ENCODE measurements around the gene MRPL34. TPM values are rescaled to one million over a fixed set of nuclear protein-coding genes. Genes with fewer than 3 reads are reported as not detected.
A peak's percentile ranks its signal among the peaks of the same experiment; 100 is the strongest.
"Not testable (repeated sequence)": the region's sequence is repeated elsewhere in the genome, so short reads cannot be mapped to it uniquely, and the experiment has no call there.

Gene MRPL34
- total and polyA plus RNA-seq, 4 donors = 20.8 to 81.3 (median 67.3) TPM

GRCh38 chr19:17295551-17295950 lies 10.1 kb upstream of the MRPL34 start:
- H3K4me3 ChIP-seq (ENCODE audit: low read depth, low read length); DNase-seq (ENCODE audit: low read depth in 4 of 6, low spot score in 6 of 6); H3K27me3 ChIP-seq (ENCODE audit: control insufficient read depth, insufficient read depth, low read length); H3K27ac ChIP-seq (ENCODE audit: low read depth, low read length); H3K9me3 ChIP-seq (ENCODE audit: control insufficient read depth, insufficient read depth, low read length): not testable (repeated sequence)
- peaks cover 13% of the 10 kb centered on the region for H3K4me1 ChIP-seq (ENCODE audit: control insufficient read depth, insufficient read depth, low read length)
- 96% methylated on average over 5 of the region's 6 CpGs for WGBS (ENCODE audit: insufficient coverage)
- peaks cover 44% of the 10 kb centered on the region for H3K36me3 ChIP-seq (ENCODE audit: control insufficient read depth, insufficient read depth, low read length)

GRCh38 chr19:17296273-17296672 lies 9.4 kb upstream of the MRPL34 start:
- Histone ChIP-seq H3K27me3 (ENCODE audit: control insufficient read depth, insufficient read depth, low read length) (no peaks in the 10 kb centered on the region), H3K4me3 (ENCODE audit: low read depth, low read length) (no peak overlapping the region), H3K9me3 (ENCODE audit: control insufficient read depth, insufficient read depth, low read length) (no peaks in the 10 kb centered on the region), H3K4me1 (ENCODE audit: control insufficient read depth, insufficient read depth, low read length) (peaks cover 13% of the 10 kb centered on the region), H3K36me3 (ENCODE audit: control insufficient read depth, insufficient read depth, low read length) (peaks cover 48% of the 10 kb centered on the region), H3K27ac (ENCODE audit: low read depth, low read length) (no peak overlapping the region)
- 95% methylated on average over 2 of the region's 4 CpGs for WGBS (ENCODE audit: insufficient coverage)
- DNase-seq (ENCODE audit: low read depth in 4 of 6, low spot score in 6 of 6) = no peak

GRCh38 chr19:17296976-17297375 lies 8.7 kb upstream of the MRPL34 start:
- Histone ChIP-seq H3K36me3 (ENCODE audit: control insufficient read depth, insufficient read depth, low read length) (peaks cover 48% of the 10 kb centered on the region), H3K4me3 (ENCODE audit: low read depth, low read length) (no peak overlapping the region), H3K9me3 (ENCODE audit: control insufficient read depth, insufficient read depth, low read length) (no peaks in the 10 kb centered on the region), H3K4me1 (ENCODE audit: control insufficient read depth, insufficient read depth, low read length) (peaks cover 14% of the 10 kb centered on the region), H3K27ac (ENCODE audit: low read depth, low read length) (no peak overlapping the region), H3K27me3 (ENCODE audit: control insufficient read depth, insufficient read depth, low read length) (no peaks in the 10 kb centered on the region)
- no peak for DNase-seq (ENCODE audit: low read depth in 4 of 6, low spot score in 6 of 6)
- 89% methylated on average over 4 of the region's 6 CpGs for WGBS (ENCODE audit: insufficient coverage)

- 95% methylated on average over 50 of the region's 51 CpGs for WGBS (ENCODE audit: insufficient coverage)
- no peak overlapping the region for H3K27ac ChIP-seq (ENCODE audit: low read depth, low read length)
- DNase-seq (ENCODE audit: low read depth in 4 of 6, low spot score in 6 of 6) = no peak
- H3K36me3 ChIP-seq (ENCODE audit: control insufficient read depth, insufficient read depth, low read length) = peaks cover 27% of the 10 kb centered on the region
- peaks cover 38% of the 10 kb centered on the region for H3K4me1 ChIP-seq (ENCODE audit: control insufficient read depth, insufficient read depth, low read length)
- H3K9me3 ChIP-seq (ENCODE audit: control insufficient read depth, insufficient read depth, low read length) = no peaks in the 10 kb centered on the region
- no peaks in the 10 kb centered on the region for H3K27me3 ChIP-seq (ENCODE audit: control insufficient read depth, insufficient read depth, low read length)
- H3K4me3 ChIP-seq (ENCODE audit: low read depth, low read length) = no peak overlapping the region
Observed at GRCh38 chr19:17300992-17301619, 4.6 kb upstream of the MRPL34 start.

GRCh38 chr19:17302391-17303166 lies 3.1 kb upstream of the MRPL34 start:
- peak overlapping the region; percentile 37 for H3K27ac ChIP-seq (ENCODE audit: low read depth, low read length)

DNA sequence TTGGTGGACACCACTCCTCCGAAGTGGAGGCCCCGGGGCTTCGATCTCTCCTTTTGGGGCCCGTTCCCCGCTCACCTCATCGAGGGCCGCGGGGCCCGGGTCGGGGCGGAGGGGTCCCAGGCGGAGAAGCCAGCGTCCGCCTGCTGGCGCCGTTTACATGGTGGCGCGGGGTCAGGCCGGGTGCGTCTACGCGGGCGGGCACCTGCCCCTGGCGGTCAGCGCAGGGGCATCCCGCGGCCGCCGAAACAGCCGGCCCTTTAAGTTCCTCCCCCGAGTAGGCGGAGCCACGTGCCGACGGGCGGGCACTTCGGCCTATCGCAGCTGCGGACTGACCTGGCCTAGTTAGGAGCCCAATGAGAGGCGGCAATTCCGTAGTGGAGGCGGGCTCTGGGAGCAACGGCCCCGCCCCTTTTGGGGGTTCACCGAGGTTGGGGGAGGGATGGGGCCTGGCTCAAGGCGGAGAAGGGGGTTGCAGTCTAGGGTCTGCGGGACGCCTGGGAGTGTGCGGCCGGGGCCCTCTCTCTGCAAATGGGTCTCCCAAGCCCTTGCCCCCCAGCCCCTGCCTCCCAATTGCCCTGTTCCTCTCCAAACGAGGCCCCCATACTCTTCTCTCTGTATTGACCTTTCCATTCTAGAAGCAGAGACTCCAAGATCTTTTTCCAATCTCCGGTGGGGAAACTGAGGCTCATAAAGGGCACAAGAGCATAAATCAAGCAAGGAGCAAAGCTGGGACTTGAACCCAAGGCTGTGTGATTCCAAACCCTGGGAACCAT lies 2.3 kb upstream of the MRPL34 start, which contains the start of gene ABHD8:
Gene ABHD8, minus strand, starts transcription at position 259 of the 773 bp plus-strand sequence. CDS start 1,809 bp downstream, outside the sequence.
- peaks cover 23% of the 10 kb centered on the region for H3K36me3 ChIP-seq (ENCODE audit: control insufficient read depth, insufficient read depth, low read length)
- peak within 1 kb of the TSS; percentile 58 for H3K27ac ChIP-seq (ENCODE audit: low read depth, low read length)
- peaks cover 52% of the 10 kb centered on the region for H3K4me1 ChIP-seq (ENCODE audit: control insufficient read depth, insufficient read depth, low read length)
- 2% methylated on average over 52 of the region's 52 CpGs for whole genome bisulfite sequencing (ENCODE audit: insufficient coverage)
- H3K9me3 ChIP-seq (ENCODE audit: control insufficient read depth, insufficient read depth, low read length) = no peaks in the 10 kb centered on the region
- H3K4me3 ChIP-seq (ENCODE audit: low read depth, low read length) = peak within 1 kb of the TSS; percentile 79
- peak; percentile 88 to 99 (median 93) for DNase-seq (ENCODE audit: low read depth in 4 of 6, low spot score in 6 of 6)
- no peaks in the 10 kb centered on the region for H3K27me3 ChIP-seq (ENCODE audit: control insufficient read depth, insufficient read depth, low read length)

More at GRCh38 chr19:17302391-17303166, 3.1 kb upstream of the MRPL34 start:
- Histone ChIP-seq H3K4me1 (ENCODE audit: control insufficient read depth, insufficient read depth, low read length) (peaks cover 52% of the 10 kb centered on the region), H3K9me3 (ENCODE audit: control insufficient read depth, insufficient read depth, low read length) (no peaks in the 10 kb centered on the region), H3K27me3 (ENCODE audit: control insufficient read depth, insufficient read depth, low read length) (no peaks in the 10 kb centered on the region), H3K4me3 (ENCODE audit: low read depth, low read length) (peak overlapping the region; percentile 79), H3K36me3 (ENCODE audit: control insufficient read depth, insufficient read depth, low read length) (peaks cover 23% of the 10 kb centered on the region)
- peak in 1 of 6 donors; percentile 22 for DNase-seq (ENCODE audit: low read depth in 4 of 6, low spot score in 6 of 6)
- 6% methylated on average over 29 of the region's 29 CpGs for whole genome bisulfite sequencing (ENCODE audit: insufficient coverage)

DNA sequence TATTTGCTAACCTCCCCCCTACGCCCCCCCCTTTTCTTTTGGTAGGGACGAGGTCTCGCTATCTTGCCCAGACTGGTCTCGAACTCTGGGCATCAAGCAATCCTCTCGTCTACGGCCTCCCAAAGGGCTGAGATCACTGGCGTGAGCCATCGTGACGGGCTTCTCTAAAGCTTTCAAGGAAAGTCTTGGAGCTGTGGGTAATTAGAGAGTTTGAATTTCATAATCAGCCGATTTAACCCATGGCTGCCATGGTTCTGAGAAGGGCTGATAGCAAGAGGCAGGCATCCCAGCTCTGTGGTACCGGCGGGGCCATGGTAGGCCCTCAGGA lies 1.8 kb upstream of the MRPL34 start:
- WGBS (ENCODE audit: insufficient coverage) = 75% methylated on average over 4 of the region's 12 CpGs
- H3K4me1 ChIP-seq (ENCODE audit: control insufficient read depth, insufficient read depth, low read length) = peaks cover 56% of the 10 kb centered on the region
- no peaks in the 10 kb centered on the region for H3K27me3 ChIP-seq (ENCODE audit: control insufficient read depth, insufficient read depth, low read length)
- DNase-seq (ENCODE audit: low read depth in 4 of 6, low spot score in 6 of 6) = peak in 1 of 6 donors; percentile 11
- no peaks in the 10 kb centered on the region for H3K9me3 ChIP-seq (ENCODE audit: control insufficient read depth, insufficient read depth, low read length)
- peak overlapping the region; percentile 79 for H3K4me3 ChIP-seq (ENCODE audit: low read depth, low read length)
- H3K27ac ChIP-seq (ENCODE audit: low read depth, low read length) = peak overlapping the region; percentile 58
- peaks cover 21% of the 10 kb centered on the region for H3K36me3 ChIP-seq (ENCODE audit: control insufficient read depth, insufficient read depth, low read length)

- Histone ChIP-seq H3K36me3 (ENCODE audit: control insufficient read depth, insufficient read depth, low read length) (peaks cover 18% of the 10 kb centered on the region), H3K27me3 (ENCODE audit: control insufficient read depth, insufficient read depth, low read length) (no peaks in the 10 kb centered on the region), H3K27ac (ENCODE audit: low read depth, low read length) (peak overlapping the region; percentile 85), H3K4me1 (ENCODE audit: control insufficient read depth, insufficient read depth, low read length) (peaks cover 58% of the 10 kb centered on the region), H3K4me3 (ENCODE audit: low read depth, low read length) (peak overlapping the region; percentile 76), H3K9me3 (ENCODE audit: control insufficient read depth, insufficient read depth, low read length) (no peaks in the 10 kb centered on the region)
- 53% methylated on average over 8 of the region's 12 CpGs for WGBS (ENCODE audit: insufficient coverage)
- DNase-seq (ENCODE audit: low read depth in 4 of 6, low spot score in 6 of 6) = peak in 2 of 6 donors; percentile 10 to 57
Observed at GRCh38 chr19:17304386-17305215, 1.1 kb upstream of the MRPL34 start.

GRCh38 chr19:17305216-17305516 lies 506 bp upstream of the MRPL34 start:
- Histone ChIP-seq H3K4me1 (ENCODE audit: control insufficient read depth, insufficient read depth, low read length) (peaks cover 62% of the 10 kb centered on the region), H3K36me3 (ENCODE audit: control insufficient read depth, insufficient read depth, low read length) (peaks cover 16% of the 10 kb centered on the region), H3K27me3 (ENCODE audit: control insufficient read depth, insufficient read depth, low read length) (no peaks in the 10 kb centered on the region), H3K27ac (ENCODE audit: low read depth, low read length) (peak overlapping the region; percentile 85), H3K9me3 (ENCODE audit: control insufficient read depth, insufficient read depth, low read length) (no peaks in the 10 kb centered on the region), H3K4me3 (ENCODE audit: low read depth, low read length) (peak overlapping the region; percentile 76)
- WGBS (ENCODE audit: insufficient coverage) = 4% methylated on average over 7 of the region's 7 CpGs
- DNase-seq (ENCODE audit: low read depth in 4 of 6, low spot score in 6 of 6) = no peak
